H1 (cell line): ENCODE results near the gene MVD. TPM values are rescaled to one million over a fixed set of nuclear protein-coding genes. Genes with fewer than 3 reads are reported as not detected.
A peak's percentile ranks its signal among the peaks of the same experiment; 100 is the strongest.

Experiments used
- CTCF ChIA-PET: fragments of 300-600 bp; sonication (Branson Sonifier 250); formaldehyde crosslinking; loops from one replicate; lab custom pipeline; 2021; ENCODE audit not compliant: partially characterized antibody; lab: Charles Lee
- POLR2A ChIA-PET: fragments of 300-600 bp; sonication (Branson Sonifier 250); formaldehyde crosslinking; loops from one replicate; lab custom pipeline; 2021; ENCODE audit warnings: inconsistent platforms; ENCODE audit not compliant: partially characterized antibody; lab: Charles Lee
- DNase-seq, 2 experiments: peaks; one replicate each; pipeline versions ENCODE4 v3.0.0 to v3.0.0-alpha.2; 2010 to 2022; ENCODE audit warnings: low spot score in 2 of 2, low read depth in 1 of 2, mixed read lengths in 1 of 2
- FAIRE-seq: peaks from 2 replicates; lab custom pipeline; 2011; peaks lifted over from hg19 to GRCh38; lab: Jason Lieb, UNC
- H2AFZ ChIP-seq: 2 replicates; pipeline ENCODE4 v1.8.1; 2012; ENCODE audit warnings: low read length, inconsistent platforms
- H2AK5ac ChIP-seq: 2 replicates; pipeline ENCODE4 v1.6.1; 2013; ENCODE audit warnings: low read depth, low read length
- H2BK120ac ChIP-seq: replicated peaks from 2 replicates; pipeline ENCODE3; 2013; ENCODE audit warnings: low read depth, low read length, inconsistent platforms
- H2BK12ac ChIP-seq: 2 replicates; pipeline ENCODE4 v1.6.1; 2013; ENCODE audit warnings: low read depth, low read length
- H2BK15ac ChIP-seq: 2 replicates; pipeline ENCODE4 v1.6.1; 2013; ENCODE audit warnings: low read length
- H2BK20ac ChIP-seq: 2 replicates; pipeline ENCODE4 v1.6.1; 2013; ENCODE audit warnings: low read length
- H2BK5ac ChIP-seq: 2 replicates; pipeline ENCODE4 v1.6.1; 2013; ENCODE audit warnings: low read depth, low read length
- H3K14ac ChIP-seq: 2 replicates; pipeline ENCODE4 v1.6.1; 2013; ENCODE audit warnings: inconsistent platforms; ENCODE audit not compliant: insufficient read length
- H3K18ac ChIP-seq: 2 replicates; pipeline ENCODE4 v1.6.1; 2013; ENCODE audit warnings: low read length; ENCODE audit errors: extremely low read depth
- H3K23ac ChIP-seq: 2 replicates; pipeline ENCODE4 v1.6.1; 2013; ENCODE audit warnings: inconsistent platforms; ENCODE audit not compliant: insufficient read length
- H3K23me2 ChIP-seq: 2 replicates; pipeline ENCODE4 v1.6.1; 2013; ENCODE audit warnings: low read depth, low read length
- H3K27ac ChIP-seq: 2 replicates; pipeline ENCODE4 v1.6.1; 2011; ENCODE audit warnings: low read depth, low read length, inconsistent platforms
- H3K27me3 ChIP-seq, 4 experiments: replicated peaks in 1 of 4; 1 replicate in 1 of 4; 2 replicates in 3 of 4; pipeline versions ENCODE4 v1.6.1 to v1.8.1; 2011 to 2013; ENCODE audit warnings: low read length in 3 of 4, mild to moderate bottlenecking in 3 of 4, inconsistent platforms in 2 of 4, mixed read lengths in 2 of 4, moderate library complexity in 1 of 4; ENCODE audit not compliant: control insufficient read depth in 3 of 4, insufficient read depth in 3 of 4; ENCODE audit errors: extremely low read depth in 1 of 4
- H3K36me3 ChIP-seq, 4 experiments: 2 replicates each; pipeline versions ENCODE4 v1.6.1 to v1.8.1; 2011 to 2013; ENCODE audit warnings: mild to moderate bottlenecking in 4 of 4, low read length in 3 of 4, moderate library complexity in 2 of 4, control low read depth in 1 of 4, inconsistent platforms in 1 of 4; ENCODE audit not compliant: insufficient read depth in 4 of 4, control insufficient read depth in 2 of 4
- H3K4ac ChIP-seq: replicated peaks from 2 replicates; pipeline ENCODE3; 2013; ENCODE audit warnings: low read length, low read depth, mixed read lengths, inconsistent platforms; ENCODE audit not compliant: insufficient read length
- H3K4me1 ChIP-seq, 4 experiments: replicated peaks in 1 of 4; 1 replicate in 1 of 4; 2 replicates in 3 of 4; pipeline versions ENCODE4 v1.6.1 to v1.8.1; 2011 to 2013; ENCODE audit warnings: low read length in 3 of 4, inconsistent platforms in 2 of 4, mixed read lengths in 1 of 4; ENCODE audit not compliant: insufficient read depth in 4 of 4, control insufficient read depth in 3 of 4
- H3K4me2 ChIP-seq, 2 experiments: 2 replicates each; pipeline versions ENCODE4 v1.6.1 to v1.8.1; 2011 to 2013; ENCODE audit warnings: low read depth in 2 of 2, low read length in 2 of 2, control low read depth in 1 of 2, inconsistent platforms in 1 of 2, mild to moderate bottlenecking in 1 of 2; ENCODE audit not compliant: insufficient read depth in 1 of 2
- H3K4me3 ChIP-seq, 4 experiments: fragments of 200-600, 300-600 bp in 1 of 4; sonication (generic), shearing (Covaris generic), sonication (Bioruptor Twin) in 1 of 4; 2 replicates each; pipeline versions ENCODE4 v1.5.1 to v1.8.1; 2011 to 2016; ENCODE audit warnings: low read length in 4 of 4, low read depth in 3 of 4, control low read depth in 2 of 4, inconsistent platforms in 2 of 4, mild to moderate bottlenecking in 2 of 4, mixed read lengths in 1 of 4, moderate library complexity in 1 of 4; ENCODE audit not compliant: insufficient read depth in 2 of 4; ENCODE audit errors: extremely low read depth in 1 of 4
- H3K56ac ChIP-seq: replicated peaks from 2 replicates; pipeline ENCODE3; 2013; ENCODE audit warnings: low read depth, mild to moderate bottlenecking, mixed read lengths, low read length, inconsistent platforms; ENCODE audit not compliant: insufficient read length
- H3K79me1 ChIP-seq: 2 replicates; pipeline ENCODE4 v1.6.1; 2013; ENCODE audit warnings: low read depth, low read length, control low read depth
- H3K79me2 ChIP-seq, 2 experiments: 2 replicates each; pipeline versions ENCODE4 v1.6.1 to v1.8.1; 2012 to 2013; ENCODE audit warnings: low read length in 2 of 2, mild to moderate bottlenecking in 2 of 2, inconsistent platforms in 1 of 2; ENCODE audit not compliant: insufficient read depth in 2 of 2, control insufficient read depth in 1 of 2
- H3K9ac ChIP-seq, 4 experiments: replicated peaks in 1 of 4; 1 replicate in 1 of 4; 2 replicates in 3 of 4; pipeline versions ENCODE4 v1.6.1 to v1.8.1; 2011 to 2013; ENCODE audit warnings: low read depth in 3 of 4, low read length in 3 of 4, control low read depth in 2 of 4, mild to moderate bottlenecking in 2 of 4, moderate library complexity in 2 of 4, inconsistent platforms in 1 of 4; ENCODE audit errors: extremely low read depth in 1 of 4
- H3K9me3 ChIP-seq, 2 experiments: 2 replicates each; pipeline versions ENCODE4 v1.6.1 to v1.8.1; 2012 to 2013; ENCODE audit warnings: mild to moderate bottlenecking in 2 of 2, moderate library complexity in 2 of 2, control low read depth in 1 of 2, inconsistent platforms in 1 of 2, low read depth in 1 of 2, low read length in 1 of 2, mixed read lengths in 1 of 2; ENCODE audit not compliant: insufficient read depth in 2 of 2
- H4K20me1 ChIP-seq, 2 experiments: replicated peaks in 1 of 2; 2 replicates each; pipeline versions ENCODE3 to v1.8.1; 2011 to 2013; ENCODE audit warnings: inconsistent platforms in 2 of 2, low read length in 2 of 2, mild to moderate bottlenecking in 1 of 2; ENCODE audit not compliant: insufficient read depth in 2 of 2, control insufficient read depth in 1 of 2
- H4K5ac ChIP-seq: 2 replicates; pipeline ENCODE4 v1.6.1; 2013; ENCODE audit warnings: low read length, low read depth, mixed read lengths, inconsistent platforms; ENCODE audit not compliant: insufficient read length
- H4K8ac ChIP-seq: 2 replicates; pipeline ENCODE4 v1.8.0; 2013; ENCODE audit warnings: mild to moderate bottlenecking, moderate library complexity, low read length, inconsistent platforms; ENCODE audit not compliant: insufficient read depth; ENCODE audit errors: extremely low read depth
- H4K91ac ChIP-seq: replicated peaks from 2 replicates; pipeline ENCODE3; 2013; ENCODE audit warnings: low read length, mixed read lengths, inconsistent platforms; ENCODE audit not compliant: insufficient read length
- CHD1 ChIP-seq: IDR thresholded peaks from 2 replicates; pipeline ENCODE4 v1.6.1; 2012; ENCODE audit warnings: low read depth, low read length, improper control_type of control experiment
- CHD2 ChIP-seq: IDR thresholded peaks from 2 replicates; pipeline ENCODE4 v1.6.1; 2012; ENCODE audit warnings: low read length, improper control_type of control experiment
- EP300 ChIP-seq, 2 experiments: IDR thresholded peaks; 1 replicate in 1 of 2; 2 replicates in 1 of 2; pipeline ENCODE4 v1.6.1; 2011 to 2012; ENCODE audit warnings: low read depth in 2 of 2, low read length in 2 of 2, mild to moderate bottlenecking in 2 of 2, borderline replicate concordance in 1 of 2, inconsistent platforms in 1 of 2, moderate library complexity in 1 of 2
- HDAC6 ChIP-seq: IDR thresholded peaks from one replicate; pipeline ENCODE4 v1.7.1; 2012; ENCODE audit warnings: low read depth, mild to moderate bottlenecking, inconsistent platforms, low read length, moderate library complexity
- KDM5A ChIP-seq: fragments of 200-600 bp; IDR thresholded peaks from 2 replicates; pipeline ENCODE4 v1.7.1; 2012; ENCODE audit warnings: mild to moderate bottlenecking, low read length, inconsistent platforms, mixed read lengths
- RNF2 ChIP-seq: fragments of 200-900, 300-1000 bp; sonication (generic); IDR thresholded peaks from 2 replicates; pipeline ENCODE4 v1.7.1; 2016; ENCODE audit warnings: borderline replicate concordance, low read depth, mild to moderate bottlenecking, antibody characterized with exemption, low read length; ENCODE audit not compliant: poor library complexity, severe bottlenecking; ENCODE audit errors: missing control alignments
- RXRA ChIP-seq: IDR thresholded peaks from 2 replicates; pipeline ENCODE4 v1.6.1; 2011; ENCODE audit warnings: low read depth, mild to moderate bottlenecking, low read length, moderate library complexity; ENCODE audit not compliant: insufficient read depth
- SRF ChIP-seq: IDR thresholded peaks from 2 replicates; pipeline ENCODE4 v1.6.1; 2011; ENCODE audit warnings: mild to moderate bottlenecking, low read depth, low read length, moderate library complexity
- TCF12 ChIP-seq: IDR thresholded peaks from 2 replicates; pipeline ENCODE4 v1.6.1; 2011; ENCODE audit warnings: low read depth, mild to moderate bottlenecking, low read length
- WGBS, 2 experiments: shearing (Covaris generic) in 1 of 2; methylation state at CpG; one replicate each; pipeline versions ENCODE4 v1.1.6 to v1.1.7; 2013 to 2015; ENCODE audit warnings: low lambda C conversion rate in 2 of 2, mixed read lengths in 2 of 2, inconsistent platforms in 1 of 2, low coverage in 1 of 2, missing lambda C conversion rate in 1 of 2; ENCODE audit not compliant: insufficient replicate concordance in 2 of 2, insufficient coverage in 1 of 2, insufficient read length in 1 of 2; ENCODE audit errors: extremely low coverage in 1 of 2, missing lambda C conversion rate in 1 of 2; 5-methylcytosine and 5-hydroxymethylcytosine counted together
- polyA plus RNA-seq, 7 experiments: library from polyadenylated mRNA; depleted of rRNA in 3 of 7; stranded (reverse) in 5 of 7; unstranded in 2 of 7; fragments of >200 nt in 5 of 7; fragments of 200-250 nt in 2 of 7; gene quantifications; 1 replicate in 5 of 7; 2 replicates in 1 of 7; 4 replicates in 1 of 7; pipeline versions ENCODE4 v1.2.1 to v1.2.3, GENCODE V29; 2011 to 2013; ENCODE audit warnings: missing spikeins in 2 of 7, mixed read lengths in 2 of 7
- total RNA-seq: library from RNA; stranded (reverse); fragmentation: NEBNext Ultra II Directional; extraction: Animal tissue kit (Norgen Biotek cat#: 25700); gene quantifications from 2 replicates; pipeline ENCODE4 v1.2.1, GENCODE V29; 2021

The MVD gene
- total and polyA plus RNA-seq, 2 of the 8 experiments (the other 6 are each of a cell fraction or from before 2014, with no cell fraction given): 47.2 to 77.3 TPM

GRCh38 chr16:88651276-88651988 lies 11.5 kb downstream of the MVD start:
- ChIA-PET CTCF (interaction anchor here (0.5 to 1.6 kb wide), 2 partner anchors 19 to 136 kb away, joined by 3 read pairs; no protein-coding TSS in a partner anchor), POLR2A (interaction anchor here (1.7 to 4.9 kb wide), 3 partner anchors 9 to 12 kb away, joined by 5 to 35 read pairs (median 19); partner anchors contain the start of genes IL17C and MVD)
- no peaks in the 10 kb centered on the region for H3K9me3 ChIP-seq
- no peak overlapping the region for H3K9ac ChIP-seq
- H3K56ac ChIP-seq: no peak overlapping the region
- H3K79me2 ChIP-seq: no peaks in the 10 kb centered on the region; a peak in 1 of 4 replicates
- peak overlapping the region; percentile 55; the same call in 1 of the 2 replicates for H2BK5ac ChIP-seq
- peak overlapping the region; percentile 80 to 92 for H3K4me2 ChIP-seq
- H2AK5ac ChIP-seq: no peak overlapping the region
- FAIRE-seq (no peak), DNase-seq (no peak)
- no peak overlapping the region for H3K27ac ChIP-seq
- peaks cover 3 to 24% (median 4%) of the 10 kb centered on the region in 4 experiments; a peak in 7 of 8 replicates for H3K36me3 ChIP-seq
- H4K5ac ChIP-seq: peak overlapping the region; percentile 36
- no peak overlapping the region for H4K91ac ChIP-seq
- no peak overlapping the region for H3K14ac ChIP-seq
- no peak overlapping the region for H3K23ac ChIP-seq
- H4K20me1 ChIP-seq: peaks cover under 1 to 26% of the 10 kb centered on the region in 2 experiments
- no peak overlapping the region for H2BK20ac ChIP-seq
- H2BK120ac ChIP-seq: no peak overlapping the region
- H4K8ac ChIP-seq: 0 out of 2 replicates have a peak overlapping the region, but pooled peaks have one; percentile 57
- H3K18ac ChIP-seq: no peak overlapping the region
- no peak overlapping the region for H2BK12ac ChIP-seq
- H3K4me1 ChIP-seq: peaks cover 0 to 11% (median 7%) of the 10 kb centered on the region in 4 experiments; a peak in 5 of 7 replicates
- no peak overlapping the region for H2AFZ ChIP-seq
- WGBS, 2 experiments: 72% methylated on average over 24 of the region's 24 CpGs; no CpG with 5 or more reads in 1 of the 2 experiments
- H3K27me3 ChIP-seq: no peaks in the 10 kb centered on the region
- peak overlapping the region; percentile 67 for H3K4ac ChIP-seq
- peaks cover 6% of the 10 kb centered on the region for H3K79me1 ChIP-seq
- no peak overlapping the region for H2BK15ac ChIP-seq
- H3K23me2 ChIP-seq: peaks cover 10% of the 10 kb centered on the region; the same call in 1 of the 2 replicates
- peak overlapping the region; percentile 31 to 95 (median 54); a peak in 5 of 8 replicates for H3K4me3 ChIP-seq
- TF ChIP-seq KDM5A (no peak), RNF2 (no peak), HDAC6 (no peak), RXRA (no peak), CHD2 (no peak), EP300 (IDR thresholded peaks at IDR 0.05; ENCODE audit: borderline replicate concordance in 1 of 2, low read depth in 2 of 2, low read length in 2 of 2) (no peak), SRF (no peak), TCF12 (no peak), CHD1 (no peak)
